HepG2 (cell line): ENCODE results near the gene CAPN8. TPM values are rescaled to one million over a fixed set of nuclear protein-coding genes. Genes with fewer than 3 reads are reported as not detected.

Source experiments
- CBX1 ChIP-seq: IDR thresholded peaks from one replicate; pipeline ENCODE4 v1.6.1; 2016; ENCODE audit warnings: antibody characterized with exemption, low read depth
- EP300 ChIP-seq, 3 experiments: sonication (generic) in 1 of 3; formaldehyde crosslinking in 1 of 3; IDR thresholded peaks; 2 replicates each; pipeline versions ENCODE4 v1.5.1 to v1.6.1; 2011 to 2020; ENCODE audit warnings: low read depth in 2 of 3, low read length in 2 of 3, borderline replicate concordance in 1 of 3, improper control_type of control experiment in 1 of 3, mild to moderate bottlenecking in 1 of 3, missing genetic modification reagents in 1 of 3, moderate library complexity in 1 of 3
- GPN1 ChIP-seq: sonication (generic); formaldehyde crosslinking; IDR thresholded peaks from 2 replicates; pipeline ENCODE4 v1.5.1; 2020; ENCODE audit warnings: missing genetic modification reagents, borderline replicate concordance
- KDM4B ChIP-seq: sonication (generic); formaldehyde crosslinking; IDR thresholded peaks from 2 replicates; pipeline ENCODE4 v1.4.0; 2020; ENCODE audit warnings: missing genetic modification reagents
- NFATC3 ChIP-seq: sonication (generic); formaldehyde crosslinking; IDR thresholded peaks from 2 replicates; pipeline ENCODE4 v1.5.1; 2020; ENCODE audit warnings: mild to moderate bottlenecking, missing genetic modification reagents
- NFIC ChIP-seq: IDR thresholded peaks from 2 replicates; pipeline ENCODE4 v1.6.1; 2012; ENCODE audit warnings: mild to moderate bottlenecking, low read length, inconsistent platforms
- NFYB ChIP-seq: sonication (generic); formaldehyde crosslinking; IDR thresholded peaks from 2 replicates; pipeline ENCODE4 v1.4.0; 2020; ENCODE audit warnings: missing genetic modification reagents
- RNF2 ChIP-seq: fragments of 450-650 bp; conservative IDR thresholded peaks from 2 replicates; pipeline ENCODE4 v1.6.1; 2016; ENCODE audit warnings: low read depth
- TCF7 ChIP-seq: sonication (generic); IDR thresholded peaks from 2 replicates; pipeline ENCODE4 v1.6.1; 2016; ENCODE audit warnings: antibody characterized with exemption, low read depth
- ZBTB4 ChIP-seq: sonication (generic); formaldehyde crosslinking; IDR thresholded peaks from 2 replicates; pipeline ENCODE4 v1.4.0; 2020; ENCODE audit warnings: missing genetic modification reagents, mild to moderate bottlenecking, borderline replicate concordance
- ZGPAT ChIP-seq: IDR thresholded peaks from 2 replicates; pipeline ENCODE4 v1.6.1; 2016; ENCODE audit warnings: mild to moderate bottlenecking
- ZNF17 ChIP-seq: sonication (generic); formaldehyde crosslinking; IDR thresholded peaks from 2 replicates; pipeline ENCODE4 v1.5.0; 2020; ENCODE audit warnings: mild to moderate bottlenecking, missing genetic modification reagents
- ZNF280D ChIP-seq: sonication (generic); formaldehyde crosslinking; IDR thresholded peaks from 2 replicates; pipeline ENCODE4 v1.5.1; 2020; ENCODE audit warnings: mild to moderate bottlenecking, missing genetic modification reagents
- ZNF577 ChIP-seq: sonication (generic); formaldehyde crosslinking; IDR thresholded peaks from 2 replicates; pipeline ENCODE4 v1.4.0; 2020; ENCODE audit warnings: mild to moderate bottlenecking, low read depth, missing genetic modification reagents, borderline replicate concordance
- ZNF674 ChIP-seq: sonication (generic); formaldehyde crosslinking; IDR thresholded peaks from 2 replicates; pipeline ENCODE4 v1.5.0; 2020; ENCODE audit warnings: low read depth, mild to moderate bottlenecking, missing genetic modification reagents
- ZNF703 ChIP-seq: sonication (generic); formaldehyde crosslinking; IDR thresholded peaks from 2 replicates; pipeline ENCODE4 v1.5.1; 2020; ENCODE audit warnings: missing genetic modification reagents, mild to moderate bottlenecking, moderate library complexity, borderline replicate concordance
- ZNF747 ChIP-seq: sonication (generic); formaldehyde crosslinking; IDR thresholded peaks from 2 replicates; pipeline ENCODE4 v1.8.1; 2023; ENCODE audit warnings: missing genetic modification reagents, mild to moderate bottlenecking, borderline replicate concordance
- polyA plus RNA-seq, 8 experiments: library from polyadenylated mRNA; depleted of rRNA in 3 of 8; stranded (reverse) in 7 of 8; unstranded in 1 of 8; fragments of >200 nt; fragmentation: Illumina TruSeq in 4 of 8; extraction: Trizol in 4 of 8; gene quantifications; 2 replicates each; pipeline versions ENCODE4 v1.2.1 to v1.2.3, GENCODE V29; 2011 to 2016; ENCODE audit warnings: low read depth in 4 of 8, missing spikeins in 1 of 8, mixed read lengths in 1 of 8; ENCODE audit not compliant: insufficient read depth in 1 of 8
- total RNA-seq, 5 experiments: library from RNA; depleted of rRNA; stranded (reverse); fragments of >200 nt; fragmentation: Illumina TruSeq; extraction: Trizol; gene quantifications; 2 replicates each; pipeline ENCODE4 v1.2.3, GENCODE V29; 2016; ENCODE audit warnings: low read depth in 1 of 5
- TF ChIP-seq, protein P1 (sequence below): sonication (generic); formaldehyde crosslinking; IDR thresholded peaks from 2 replicates; pipeline ENCODE4 v1.5.1; 2020; ENCODE audit warnings: mild to moderate bottlenecking, missing genetic modification reagents, moderate library complexity
- TF ChIP-seq, protein P2 (sequence below): sonication (generic); formaldehyde crosslinking; IDR thresholded peaks from 2 replicates; pipeline ENCODE4 v1.8.0; 2022; ENCODE audit warnings: mild to moderate bottlenecking, missing genetic modification reagents, moderate library complexity

Gene CAPN8
- total and polyA plus RNA-seq, 2 of the 13 experiments (the other 11 are each of a cell fraction or from before 2014, with no cell fraction given), result 0.20 to 0.25 TPM

- TF ChIP-seq, protein P1, sequence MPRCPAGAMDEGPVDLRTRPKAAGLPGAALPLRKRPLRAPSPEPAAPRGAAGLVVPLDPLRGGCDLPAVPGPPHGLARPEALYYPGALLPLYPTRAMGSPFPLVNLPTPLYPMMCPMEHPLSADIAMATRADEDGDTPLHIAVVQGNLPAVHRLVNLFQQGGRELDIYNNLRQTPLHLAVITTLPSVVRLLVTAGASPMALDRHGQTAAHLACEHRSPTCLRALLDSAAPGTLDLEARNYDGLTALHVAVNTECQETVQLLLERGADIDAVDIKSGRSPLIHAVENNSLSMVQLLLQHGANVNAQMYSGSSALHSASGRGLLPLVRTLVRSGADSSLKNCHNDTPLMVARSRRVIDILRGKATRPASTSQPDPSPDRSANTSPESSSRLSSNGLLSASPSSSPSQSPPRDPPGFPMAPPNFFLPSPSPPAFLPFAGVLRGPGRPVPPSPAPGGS (CRISPR knock-in tag), result no peak
- no peak for TF ChIP-seq RNF2
- TF ChIP-seq NFIC, result 0 out of 2 replicates have a peak, but pooled peaks have one; percentile 32
- no peak for TF ChIP-seq ZNF747 (CRISPR knock-in tag)
- no peak for TF ChIP-seq NFYB (CRISPR knock-in tag)
- no peak for TF ChIP-seq ZNF280D (CRISPR knock-in tag)
- TF ChIP-seq CBX1, result no peak
- no peak for TF ChIP-seq ZNF674 (CRISPR knock-in tag)
- TF ChIP-seq ZNF577, result no peak
- TF ChIP-seq KDM4B (CRISPR knock-in tag), result no peak
- no peak for TF ChIP-seq ZBTB4
- TF ChIP-seq ZNF17 (CRISPR knock-in tag), result no peak
- no peak for TF ChIP-seq NFATC3
- peak; percentile 52; the same call in 1 of the 2 replicates for TF ChIP-seq ZGPAT
- TF ChIP-seq TCF7, result 0 out of 2 replicates have a peak, but pooled peaks have one; percentile 20
- TF ChIP-seq EP300 (IDR thresholded peaks at IDR 0.05; ENCODE audit: low read depth in 2 of 2, low read length in 2 of 2), result peak in 1 of 2 experiments; percentile 72; a peak in 1 of 4 replicates
- TF ChIP-seq EP300 (CRISPR knock-in tag; IDR thresholded peaks at IDR 0.05; ENCODE audit: borderline replicate concordance), result 0 out of 2 replicates have a peak, but pooled peaks have one; percentile 32
- no peak for TF ChIP-seq GPN1 (CRISPR knock-in tag)
- TF ChIP-seq, protein P2, sequence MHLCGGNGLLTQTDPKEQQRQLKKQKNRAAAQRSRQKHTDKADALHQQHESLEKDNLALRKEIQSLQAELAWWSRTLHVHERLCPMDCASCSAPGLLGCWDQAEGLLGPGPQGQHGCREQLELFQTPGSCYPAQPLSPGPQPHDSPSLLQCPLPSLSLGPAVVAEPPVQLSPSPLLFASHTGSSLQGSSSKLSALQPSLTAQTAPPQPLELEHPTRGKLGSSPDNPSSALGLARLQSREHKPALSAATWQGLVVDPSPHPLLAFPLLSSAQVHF (CRISPR knock-in tag), result no peak
- no peak for TF ChIP-seq ZNF703 (CRISPR knock-in tag)
These were observed 43.2 kb downstream of the CAPN8 start (continued) for GRCh38 chr1:223622132-223622842.
